ENCODE data around the gene MRPS9.

DNA sequence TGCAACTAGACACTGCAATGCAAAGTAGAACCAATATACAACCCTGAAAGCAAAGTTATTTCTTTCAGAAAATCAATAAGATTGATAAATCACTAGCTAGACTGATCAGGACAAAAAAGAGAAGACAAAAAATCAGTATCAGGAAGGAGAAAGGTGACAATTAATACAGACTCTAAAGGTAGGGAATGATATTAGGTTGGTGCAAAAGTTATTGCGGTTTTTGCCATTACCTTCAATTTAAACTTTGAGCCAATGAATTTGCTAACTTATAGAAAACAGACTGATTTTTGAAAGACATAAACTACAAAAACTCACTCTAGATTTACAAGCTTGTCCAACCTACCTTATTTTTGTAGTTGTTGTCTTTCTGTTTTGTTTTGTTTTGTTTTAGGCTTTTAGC, 30.5 kb upstream of the MRPS9 start:
- TF ChIP-seq, protein P1, sequence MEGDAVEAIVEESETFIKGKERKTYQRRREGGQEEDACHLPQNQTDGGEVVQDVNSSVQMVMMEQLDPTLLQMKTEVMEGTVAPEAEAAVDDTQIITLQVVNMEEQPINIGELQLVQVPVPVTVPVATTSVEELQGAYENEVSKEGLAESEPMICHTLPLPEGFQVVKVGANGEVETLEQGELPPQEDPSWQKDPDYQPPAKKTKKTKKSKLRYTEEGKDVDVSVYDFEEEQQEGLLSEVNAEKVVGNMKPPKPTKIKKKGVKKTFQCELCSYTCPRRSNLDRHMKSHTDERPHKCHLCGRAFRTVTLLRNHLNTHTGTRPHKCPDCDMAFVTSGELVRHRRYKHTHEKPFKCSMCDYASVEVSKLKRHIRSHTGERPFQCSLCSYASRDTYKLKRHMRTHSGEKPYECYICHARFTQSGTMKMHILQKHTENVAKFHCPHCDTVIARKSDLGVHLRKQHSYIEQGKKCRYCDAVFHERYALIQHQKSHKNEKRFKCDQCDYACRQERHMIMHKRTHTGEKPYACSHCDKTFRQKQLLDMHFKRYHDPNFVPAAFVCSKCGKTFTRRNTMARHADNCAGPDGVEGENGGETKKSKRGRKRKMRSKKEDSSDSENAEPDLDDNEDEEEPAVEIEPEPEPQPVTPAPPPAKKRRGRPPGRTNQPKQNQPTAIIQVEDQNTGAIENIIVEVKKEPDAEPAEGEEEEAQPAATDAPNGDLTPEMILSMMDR (IDR thresholded peaks at IDR 0.05) = no peak
- TF ChIP-seq POLR2A (IDR thresholded peaks at IDR 0.05) = no peak

All from suprapubic skin (tissue), 3 donors.